GM10266 (cell line): ENCODE measurements around the gene NOL7.

Source experiments
- DNase-seq: peaks from one replicate; pipeline ENCODE4 v3.0.0; 2012; ENCODE audit errors: extremely low spot score
- TF ChIP-seq, protein P1 (sequence below): IDR thresholded peaks from 2 replicates; pipeline ENCODE4 v1.5.1; 2012; ENCODE audit warnings: mild to moderate bottlenecking, low read depth; ENCODE audit not compliant: control insufficient read depth, insufficient read depth; ENCODE audit errors: missing control alignments

NOL7 gene

DNA sequence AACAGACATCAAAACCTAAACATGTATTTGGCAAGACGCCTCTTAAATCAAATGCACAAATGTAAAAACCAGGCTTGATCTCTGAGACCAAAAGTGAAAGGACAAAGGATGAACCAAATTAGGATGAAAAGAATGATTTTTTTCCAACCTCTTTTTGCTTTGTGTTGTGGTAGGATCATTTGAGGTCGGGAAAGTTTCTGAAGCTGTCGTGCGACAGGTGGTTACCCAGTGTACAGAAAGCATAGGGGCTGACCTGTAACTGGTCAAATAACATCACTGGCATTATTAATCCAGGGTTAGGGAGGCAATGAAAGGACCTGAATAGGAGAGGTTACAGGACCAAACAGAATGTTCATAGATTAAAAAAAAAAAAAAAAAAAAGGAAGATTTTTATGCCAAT is 18.1 kb upstream of the NOL7 start:
- DNase-seq, result no peak
- TF ChIP-seq, protein P1, sequence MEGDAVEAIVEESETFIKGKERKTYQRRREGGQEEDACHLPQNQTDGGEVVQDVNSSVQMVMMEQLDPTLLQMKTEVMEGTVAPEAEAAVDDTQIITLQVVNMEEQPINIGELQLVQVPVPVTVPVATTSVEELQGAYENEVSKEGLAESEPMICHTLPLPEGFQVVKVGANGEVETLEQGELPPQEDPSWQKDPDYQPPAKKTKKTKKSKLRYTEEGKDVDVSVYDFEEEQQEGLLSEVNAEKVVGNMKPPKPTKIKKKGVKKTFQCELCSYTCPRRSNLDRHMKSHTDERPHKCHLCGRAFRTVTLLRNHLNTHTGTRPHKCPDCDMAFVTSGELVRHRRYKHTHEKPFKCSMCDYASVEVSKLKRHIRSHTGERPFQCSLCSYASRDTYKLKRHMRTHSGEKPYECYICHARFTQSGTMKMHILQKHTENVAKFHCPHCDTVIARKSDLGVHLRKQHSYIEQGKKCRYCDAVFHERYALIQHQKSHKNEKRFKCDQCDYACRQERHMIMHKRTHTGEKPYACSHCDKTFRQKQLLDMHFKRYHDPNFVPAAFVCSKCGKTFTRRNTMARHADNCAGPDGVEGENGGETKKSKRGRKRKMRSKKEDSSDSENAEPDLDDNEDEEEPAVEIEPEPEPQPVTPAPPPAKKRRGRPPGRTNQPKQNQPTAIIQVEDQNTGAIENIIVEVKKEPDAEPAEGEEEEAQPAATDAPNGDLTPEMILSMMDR, result no peak

DNA sequence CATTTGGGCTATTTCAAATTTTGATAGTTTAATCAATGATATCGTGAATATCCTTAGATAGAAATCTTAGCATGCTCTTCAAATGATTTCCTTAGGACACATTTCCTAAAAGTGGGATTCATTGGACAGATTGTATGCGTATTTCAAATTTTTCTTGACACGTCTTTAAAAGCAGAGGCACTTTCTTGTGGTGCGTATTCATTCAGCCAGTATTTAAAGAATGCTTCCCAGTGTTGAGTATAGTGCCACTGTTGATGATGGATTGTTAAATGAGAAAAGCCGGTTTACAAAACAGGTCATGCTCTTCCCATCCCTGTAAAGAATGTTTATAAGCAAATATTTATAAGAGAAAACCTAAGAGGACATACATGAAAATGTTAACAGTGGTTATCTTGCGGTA is 15.1 kb upstream of the NOL7 start:
- TF ChIP-seq, protein P1, result no peak
- DNase-seq, result no peak

DNA sequence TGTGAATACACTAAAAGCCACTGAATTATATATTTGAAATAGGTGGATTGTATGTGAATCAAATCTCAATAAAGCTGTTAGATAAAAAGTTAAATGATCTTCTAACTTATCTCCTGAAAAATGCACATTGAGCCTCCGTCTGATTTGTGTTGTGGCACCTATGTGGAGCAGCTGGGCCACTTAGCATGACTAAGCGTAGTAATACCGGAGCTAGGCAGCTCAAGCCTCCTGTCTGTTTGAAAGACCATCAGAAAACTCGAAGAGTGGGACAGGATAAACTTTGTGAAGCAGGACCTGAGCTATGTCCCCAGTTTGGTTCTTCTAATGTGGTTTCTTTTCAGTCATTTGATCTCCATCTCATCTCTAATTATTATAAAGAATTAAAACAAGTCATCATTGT is 11.0 kb upstream of the NOL7 start:
- TF ChIP-seq, protein P1, result no peak
- no peak for DNase-seq

GRCh38 chr6:13604546-13605416 is 10.4 kb upstream of the NOL7 start:
- no peak for DNase-seq
- TF ChIP-seq, protein P1, result no peak

DNA sequence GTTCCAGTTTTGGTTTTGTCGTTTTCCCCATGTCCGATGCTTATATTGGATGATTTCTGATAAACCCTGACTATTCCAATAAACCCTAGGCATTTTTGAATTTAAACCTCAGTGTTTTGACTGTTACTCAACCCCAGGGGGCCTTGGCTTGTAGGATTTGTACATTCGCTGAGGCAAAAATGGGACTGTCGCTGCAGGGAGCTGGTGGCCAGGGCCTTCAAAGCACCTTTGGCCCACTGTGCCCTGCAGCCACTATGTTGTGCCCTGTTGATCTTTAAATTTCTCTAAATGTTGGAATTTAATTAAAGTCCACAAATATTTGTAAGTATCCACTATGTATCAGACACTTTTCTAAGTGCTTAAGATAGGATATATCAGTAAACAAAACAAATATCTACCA is 9.5 kb upstream of the NOL7 start:
- no peak for DNase-seq
- TF ChIP-seq, protein P1, result no peak

- TF ChIP-seq, protein P1, result no peak
- no peak for DNase-seq
Observed at GRCh38 chr6:13611715-13612114, 3.4 kb upstream of the NOL7 start.

DNA sequence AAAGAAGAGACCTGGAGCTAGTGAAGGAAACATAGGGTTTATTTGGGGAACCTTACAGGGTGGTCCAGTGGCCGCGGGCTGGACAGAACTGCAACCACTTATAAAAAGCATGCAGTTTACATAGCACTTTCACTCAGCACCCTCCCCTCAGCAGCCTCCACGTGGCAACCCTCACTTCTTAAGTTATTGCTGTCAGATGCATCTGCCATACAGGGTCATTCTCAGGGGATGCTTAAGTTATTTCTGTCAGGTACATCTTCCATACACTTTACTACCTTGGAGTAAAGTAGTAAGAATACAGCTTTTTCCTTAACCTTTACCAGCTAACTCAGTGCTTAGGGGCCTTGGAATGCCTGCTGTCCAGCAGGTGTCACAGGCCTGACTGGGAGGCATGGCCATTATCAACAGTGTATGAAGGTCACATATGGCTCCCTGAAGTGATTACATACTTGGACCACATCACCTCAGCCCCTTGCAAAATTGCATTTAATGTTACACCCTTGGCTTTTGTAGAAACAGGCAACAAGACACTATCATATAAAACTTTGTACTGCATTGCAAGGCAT is 2.0 kb upstream of the NOL7 start:
- no peak for DNase-seq
- TF ChIP-seq, protein P1, result no peak
